ENCODE data around the gene IP6K2. TPM values are rescaled to one million over a fixed set of nuclear protein-coding genes. Genes with fewer than 3 reads are reported as not detected.

IP6K2 gene
- total and polyA plus RNA-seq, 2 of the 8 experiments (the other 6 are each of a cell fraction or from before 2014, with no cell fraction given): 95.8 to 144 TPM

DNA sequence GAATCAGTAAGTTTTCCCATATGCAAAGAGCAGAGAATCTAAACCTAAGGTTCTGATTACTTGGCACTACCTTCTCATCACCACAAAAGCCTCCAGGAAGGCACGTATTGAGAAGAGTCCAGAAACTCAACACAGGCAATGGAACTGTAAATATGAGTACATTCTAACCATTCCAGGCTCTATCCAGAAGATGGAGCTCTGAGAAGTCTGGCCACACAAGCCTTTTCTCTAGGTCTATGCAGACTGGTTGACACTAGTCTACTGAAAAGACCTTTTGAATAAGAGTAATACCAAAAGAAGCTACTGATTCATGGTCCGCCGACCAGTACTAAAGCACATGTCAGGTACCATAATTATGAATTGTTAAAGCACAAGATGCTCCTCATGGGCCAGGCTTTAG lies 19.1 kb downstream of the IP6K2 start:
- FAIRE-seq (no peak), DNase-seq (ENCODE audit: low read depth in 1 of 2, low spot score in 2 of 2) (no peak)
- H3K23me2 ChIP-seq (ENCODE audit: low read depth, low read length): no peaks in the 10 kb centered on the region
- WGBS, 2 experiments (ENCODE audit: extremely low coverage in 1 of 2, insufficient coverage in 1 of 2, insufficient read length in 1 of 2, insufficient replicate concordance in 2 of 2, low coverage in 1 of 2, low lambda C conversion rate in 2 of 2, missing lambda C conversion rate in 1 of 2): 91% methylated on average over 3 of the region's 3 CpGs; no CpG with 5 or more reads in 1 of the 2 experiments
- H3K27ac ChIP-seq (ENCODE audit: low read depth, low read length): no peak overlapping the region
- no peak overlapping the region for H3K56ac ChIP-seq (replicated peaks; ENCODE audit: insufficient read length, low read depth, low read length)
- ChIA-PET CTCF (ENCODE audit: partially characterized antibody) (interaction anchor here (0.9 to 1.4 kb wide), 3 partner anchors 11 to 42 kb away, joined by 3 read pairs; no protein-coding TSS in a partner anchor), POLR2A (ENCODE audit: partially characterized antibody) (interaction anchor here (1.0 to 13.3 kb wide), 6 partner anchors 9 to 36 kb away, joined by 3 to 187 read pairs (median 6); partner anchors contain the start of genes CELSR3, IP6K2 and NCKIPSD)
- H3K27me3 ChIP-seq (replicated peaks in 1 of 4; ENCODE audit: control insufficient read depth in 3 of 4, extremely low read depth in 1 of 4, insufficient read depth in 3 of 4, low read length in 3 of 4): no peaks in the 10 kb centered on the region
- H3K4me2 ChIP-seq (ENCODE audit: insufficient read depth in 1 of 2, low read depth in 2 of 2, low read length in 2 of 2): no peak overlapping the region
- no peak overlapping the region for H2BK5ac ChIP-seq (ENCODE audit: low read depth, low read length)
- H4K8ac ChIP-seq (ENCODE audit: extremely low read depth, insufficient read depth, low read length): no peak overlapping the region
- H3K23ac ChIP-seq (ENCODE audit: insufficient read length): no peak overlapping the region
- H4K5ac ChIP-seq (ENCODE audit: insufficient read length, low read depth, low read length): no peak overlapping the region
- no peak overlapping the region for H2BK20ac ChIP-seq (ENCODE audit: low read length)
- H3K79me2 ChIP-seq (ENCODE audit: control insufficient read depth in 1 of 2, insufficient read depth in 2 of 2, low read length in 2 of 2): peaks cover 38 to 91% of the 10 kb centered on the region in 2 experiments
- H3K18ac ChIP-seq (ENCODE audit: extremely low read depth, low read length): no peak overlapping the region
- peaks cover 27 to 34% of the 10 kb centered on the region in 2 experiments for H4K20me1 ChIP-seq (replicated peaks in 1 of 2; ENCODE audit: control insufficient read depth in 1 of 2, insufficient read depth in 2 of 2, low read length in 2 of 2)
- no peak overlapping the region for H2BK15ac ChIP-seq (ENCODE audit: low read length)
- H3K4ac ChIP-seq (replicated peaks; ENCODE audit: insufficient read length, low read depth, low read length): no peak overlapping the region
- no peak overlapping the region for H2AFZ ChIP-seq (ENCODE audit: low read length)
- H3K9me3 ChIP-seq (ENCODE audit: insufficient read depth in 2 of 2, low read depth in 1 of 2, low read length in 1 of 2): no peaks in the 10 kb centered on the region
- H4K91ac ChIP-seq (replicated peaks; ENCODE audit: insufficient read length, low read length): no peak overlapping the region
- peaks cover 14% of the 10 kb centered on the region for H3K79me1 ChIP-seq (ENCODE audit: low read depth, low read length)
- no peak overlapping the region for H2BK12ac ChIP-seq (ENCODE audit: low read depth, low read length)
- peaks cover 17 to 55% (median 29%) of the 10 kb centered on the region in 4 experiments for H3K36me3 ChIP-seq (ENCODE audit: control insufficient read depth in 2 of 4, insufficient read depth in 4 of 4, low read length in 3 of 4)
- no peak overlapping the region for H3K9ac ChIP-seq (replicated peaks in 1 of 4; ENCODE audit: extremely low read depth in 1 of 4, low read depth in 3 of 4, low read length in 3 of 4)
- H2BK120ac ChIP-seq (replicated peaks; ENCODE audit: low read depth, low read length): no peak overlapping the region
- no peak overlapping the region for H3K4me3 ChIP-seq (ENCODE audit: extremely low read depth in 1 of 4, insufficient read depth in 2 of 4, low read depth in 3 of 4, low read length in 4 of 4)
- no peak overlapping the region for H2AK5ac ChIP-seq (ENCODE audit: low read depth, low read length)
- peaks cover 6 to 12% (median 8%) of the 10 kb centered on the region in 4 experiments for H3K4me1 ChIP-seq (replicated peaks in 1 of 4; ENCODE audit: control insufficient read depth in 3 of 4, insufficient read depth in 4 of 4, low read length in 3 of 4)
- no peak overlapping the region for H3K14ac ChIP-seq (ENCODE audit: insufficient read length)
- TF ChIP-seq CREB1 (IDR thresholded peaks at IDR 0.05) (no peak), CEBPB (IDR thresholded peaks at IDR 0.05; ENCODE audit: low read depth, low read length) (no peak), USF2 (IDR thresholded peaks at IDR 0.05; ENCODE audit: low read length) (no peak), SIRT6 (IDR thresholded peaks at IDR 0.05; ENCODE audit: low read length) (no peak), TAF1 (IDR thresholded peaks at IDR 0.05; ENCODE audit: low read depth, low read length) (no peak), SP2 (IDR thresholded peaks at IDR 0.05; ENCODE audit: low read length) (no peak), TCF12 (IDR thresholded peaks at IDR 0.05; ENCODE audit: low read depth, low read length) (no peak), CBX5 (IDR thresholded peaks at IDR 0.05; ENCODE audit: low read depth, low read length) (no peak), GABPA (IDR thresholded peaks at IDR 0.05; ENCODE audit: borderline replicate concordance, insufficient read depth, low read length) (no peak), BRCA1 (IDR thresholded peaks at IDR 0.05; ENCODE audit: low read depth, low read length) (no peak)
- TF ChIP-seq, protein P1, sequence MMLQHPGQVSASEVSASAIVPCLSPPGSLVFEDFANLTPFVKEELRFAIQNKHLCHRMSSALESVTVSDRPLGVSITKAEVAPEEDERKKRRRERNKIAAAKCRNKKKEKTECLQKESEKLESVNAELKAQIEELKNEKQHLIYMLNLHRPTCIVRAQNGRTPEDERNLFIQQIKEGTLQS (IDR thresholded peaks at IDR 0.05; ENCODE audit: insufficient read depth, low read depth, low read length): no peak
- TF ChIP-seq, protein P2, sequence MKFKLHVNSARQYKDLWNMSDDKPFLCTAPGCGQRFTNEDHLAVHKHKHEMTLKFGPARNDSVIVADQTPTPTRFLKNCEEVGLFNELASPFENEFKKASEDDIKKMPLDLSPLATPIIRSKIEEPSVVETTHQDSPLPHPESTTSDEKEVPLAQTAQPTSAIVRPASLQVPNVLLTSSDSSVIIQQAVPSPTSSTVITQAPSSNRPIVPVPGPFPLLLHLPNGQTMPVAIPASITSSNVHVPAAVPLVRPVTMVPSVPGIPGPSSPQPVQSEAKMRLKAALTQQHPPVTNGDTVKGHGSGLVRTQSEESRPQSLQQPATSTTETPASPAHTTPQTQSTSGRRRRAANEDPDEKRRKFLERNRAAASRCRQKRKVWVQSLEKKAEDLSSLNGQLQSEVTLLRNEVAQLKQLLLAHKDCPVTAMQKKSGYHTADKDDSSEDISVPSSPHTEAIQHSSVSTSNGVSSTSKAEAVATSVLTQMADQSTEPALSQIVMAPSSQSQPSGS (IDR thresholded peaks at IDR 0.05; ENCODE audit: low read length): no peak
